ENCODE measurements around the gene ANKRD18A.

Gene ANKRD18A

GRCh38 chr9:38620483-38621433 is at the start of gene ANKRD18A:
ANKRD18A (minus strand) TSS chr9:38620596; CDS start chr9:38620285, 311 bp downstream.
- peak; percentile 67 to 70 for DNase-seq

DNA sequence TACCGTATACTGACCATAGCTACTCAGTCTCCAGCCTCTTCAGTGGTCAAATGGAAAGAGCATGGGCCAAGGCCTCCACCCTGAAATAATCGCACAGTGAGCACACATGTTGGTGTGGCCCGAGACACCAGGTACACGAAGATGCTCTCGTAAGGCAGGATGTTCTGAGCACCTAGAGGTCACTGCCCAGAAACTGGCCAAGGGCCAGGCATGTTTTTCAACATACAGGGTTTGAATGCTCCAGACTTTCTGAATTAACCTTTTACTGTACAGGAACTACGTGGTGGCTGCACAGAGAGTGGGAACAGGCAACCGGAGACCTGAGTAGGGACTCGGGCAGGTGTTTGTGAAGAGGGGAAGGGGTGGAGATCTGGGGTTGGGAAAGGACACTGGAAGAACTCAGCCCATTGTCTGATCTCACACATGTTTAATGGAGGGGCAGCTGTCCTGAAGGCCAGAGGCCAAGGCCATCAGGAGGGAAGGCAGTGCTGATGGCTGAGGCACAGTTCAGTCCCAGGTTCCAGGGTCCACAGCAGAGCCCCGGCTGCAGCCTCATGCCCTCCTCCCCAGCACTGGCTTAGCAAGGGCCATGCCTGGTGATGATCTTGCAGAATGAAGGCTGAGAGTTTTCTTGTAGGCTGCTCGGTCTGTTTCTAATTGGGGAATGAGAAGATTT is 48.5 kb upstream of the ANKRD18A start:
- no peak for DNase-seq

GRCh38 chr9:38662763-38663593 is 42.6 kb upstream of the ANKRD18A start:
- no peak for DNase-seq

- DNase-seq: no peak
Observed at GRCh38 chr9:38659538-38659937, 39.1 kb upstream of the ANKRD18A start.

GRCh38 chr9:38656896-38657295 is 36.5 kb upstream of the ANKRD18A start:
- no peak for DNase-seq

DNA sequence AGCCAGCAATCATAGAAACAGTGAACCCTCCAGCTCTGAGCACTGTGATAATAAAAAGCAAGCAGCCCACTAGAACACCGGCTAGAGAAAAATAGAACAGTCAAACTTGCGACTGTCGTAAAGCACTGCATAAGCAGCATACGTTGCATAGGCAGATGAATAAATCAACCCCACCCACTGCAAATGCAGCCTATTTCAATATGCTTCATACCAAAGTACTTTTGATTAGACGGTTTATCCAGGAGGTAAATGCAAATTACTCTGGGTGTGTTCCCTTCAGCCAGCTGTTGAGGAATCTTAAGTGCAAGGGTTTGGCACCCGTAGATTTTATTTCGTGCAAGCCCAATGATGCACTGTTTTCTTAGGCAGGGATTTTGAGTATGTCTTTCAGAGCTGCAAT is 32.1 kb upstream of the ANKRD18A start:
- no peak for DNase-seq

GRCh38 chr9:38652044-38652443 is 31.6 kb upstream of the ANKRD18A start:
- DNase-seq: no peak

GRCh38 chr9:38651400-38652042 is 31.1 kb upstream of the ANKRD18A start:
- DNase-seq: no peak

- DNase-seq: no peak
Observed at GRCh38 chr9:38650564-38650963, 30.2 kb upstream of the ANKRD18A start.

DNA sequence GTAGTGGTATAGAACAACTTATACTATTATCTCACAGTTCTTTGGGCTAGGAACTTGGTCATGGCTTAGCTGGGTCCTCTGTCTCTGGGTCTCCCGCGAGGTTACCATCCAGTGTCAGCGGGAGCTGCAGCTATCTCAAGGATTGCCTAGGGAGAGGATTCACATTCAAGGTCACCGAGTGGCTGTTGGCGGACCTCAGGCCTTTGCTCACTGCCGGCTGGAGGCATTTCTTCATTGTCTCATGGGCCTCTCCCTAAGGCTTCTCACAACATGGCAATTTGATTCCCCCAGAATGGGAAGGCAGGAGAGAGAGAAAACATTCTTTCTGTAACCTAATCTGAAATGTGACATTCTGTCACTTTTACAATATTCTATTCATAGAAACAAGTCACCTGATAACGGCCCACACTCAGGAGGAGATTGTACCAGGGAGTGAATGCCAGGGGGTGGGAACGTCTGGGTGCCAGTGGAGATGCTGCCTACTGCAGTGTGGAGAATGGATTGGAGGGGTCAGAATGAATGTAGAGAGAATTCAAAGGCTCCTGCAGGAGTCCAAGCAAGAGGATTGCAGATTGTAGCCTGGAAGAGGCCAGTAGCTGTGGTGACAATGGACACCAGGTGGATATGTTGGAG is 29.5 kb upstream of the ANKRD18A start:
- no peak for DNase-seq

GRCh38 chr9:38644601-38645000 is 24.2 kb upstream of the ANKRD18A start:
- DNase-seq: no peak

DNA sequence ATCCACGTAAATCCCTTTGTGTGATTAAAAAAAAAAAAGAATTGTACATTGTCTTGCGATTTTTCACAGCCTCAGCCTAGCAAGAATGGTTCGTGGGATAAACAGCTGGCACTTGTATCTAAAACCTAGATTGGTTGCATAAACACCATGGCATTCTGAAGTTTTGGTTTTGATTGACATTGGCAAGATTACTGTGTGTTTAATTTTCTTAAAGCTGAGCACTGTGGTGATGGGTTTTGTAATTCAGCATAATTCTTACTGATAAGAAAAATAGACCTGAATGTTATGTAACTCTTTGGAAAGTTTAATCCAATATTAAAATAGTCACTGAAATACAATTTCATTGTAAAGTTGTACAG is 23.4 kb upstream of the ANKRD18A start:
- no peak for DNase-seq

DNA sequence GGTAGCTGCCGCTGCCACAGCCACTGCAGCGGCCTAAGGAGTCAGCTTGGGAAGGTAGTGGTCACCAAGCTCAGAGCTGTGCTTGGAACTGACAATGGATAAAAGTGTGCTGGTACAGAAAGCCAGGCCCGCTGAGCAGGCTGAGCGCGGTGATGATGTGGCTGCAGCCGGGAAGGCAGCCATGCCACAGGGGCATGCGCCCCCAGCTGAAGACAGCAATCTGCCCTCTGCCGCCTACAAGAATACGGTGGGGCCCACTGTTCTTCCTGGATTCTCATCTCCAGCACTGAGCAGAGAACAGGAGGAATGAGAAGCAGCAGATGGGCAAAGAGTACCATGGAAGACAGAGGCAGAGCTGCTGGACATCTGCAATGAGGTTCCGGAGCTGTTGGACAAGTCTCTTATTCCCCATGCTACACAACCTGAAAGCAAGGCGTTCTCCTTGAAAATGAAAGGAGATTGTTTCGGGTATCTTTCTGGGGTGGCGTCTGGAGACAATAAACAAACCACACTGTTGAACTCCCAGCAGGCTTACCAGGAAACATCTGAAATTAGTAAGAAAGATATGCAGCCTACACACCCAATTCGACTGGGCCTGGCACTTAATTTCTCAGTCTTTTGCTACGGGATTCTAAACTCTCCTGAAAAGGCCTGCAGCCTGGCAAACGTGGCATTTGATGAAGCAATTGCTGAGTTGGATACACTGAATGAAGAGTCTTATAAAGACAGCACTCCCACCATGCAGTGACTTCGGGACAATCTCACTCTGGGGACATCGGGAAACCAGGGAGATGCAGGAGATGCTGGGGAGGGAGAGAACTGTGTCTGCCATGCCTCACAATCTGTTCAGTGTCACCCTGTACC is 22.8 kb upstream of the ANKRD18A start:
- DNase-seq: no peak

DNA sequence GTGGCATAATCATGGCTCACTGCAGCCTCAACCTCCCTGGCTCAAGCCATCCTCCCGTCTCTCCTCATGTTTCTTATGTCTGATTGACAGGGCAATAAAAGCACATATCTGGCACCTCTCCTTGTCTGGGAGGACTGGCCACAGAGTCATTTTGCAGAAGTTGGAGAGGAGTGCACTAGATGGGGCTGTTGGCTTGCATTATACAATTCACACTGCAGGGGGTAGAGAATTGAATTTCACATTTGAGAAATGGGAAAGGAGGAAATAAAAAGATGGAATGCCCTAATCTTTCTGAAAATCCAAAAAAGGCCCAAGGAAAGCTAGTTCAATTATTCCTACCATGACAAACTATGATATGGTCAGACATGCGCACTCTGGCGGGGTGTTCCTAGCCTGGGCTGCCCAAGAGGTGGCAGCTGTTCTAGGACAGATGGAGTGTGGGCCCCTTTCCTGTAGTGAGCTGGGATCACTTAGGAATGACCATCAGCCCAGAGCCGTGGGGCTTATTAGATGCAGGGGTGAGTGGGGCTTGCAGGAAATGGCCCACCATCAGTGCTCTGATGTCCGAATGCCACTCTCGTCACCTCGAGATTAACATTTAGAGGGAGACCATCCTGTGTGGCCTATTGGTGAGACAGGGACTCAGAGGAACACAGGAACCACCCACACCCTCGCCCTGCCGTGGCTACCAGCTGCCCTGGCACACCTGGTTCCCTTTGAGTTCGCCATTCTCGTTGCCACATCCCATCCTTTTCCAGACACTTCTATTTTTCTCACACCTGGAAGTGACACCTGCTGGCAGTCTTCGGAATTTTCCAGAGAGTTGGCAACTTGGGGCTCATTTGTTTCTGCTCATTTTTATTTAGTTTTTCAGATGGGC is 21.8 kb upstream of the ANKRD18A start:
- no peak for DNase-seq

DNA sequence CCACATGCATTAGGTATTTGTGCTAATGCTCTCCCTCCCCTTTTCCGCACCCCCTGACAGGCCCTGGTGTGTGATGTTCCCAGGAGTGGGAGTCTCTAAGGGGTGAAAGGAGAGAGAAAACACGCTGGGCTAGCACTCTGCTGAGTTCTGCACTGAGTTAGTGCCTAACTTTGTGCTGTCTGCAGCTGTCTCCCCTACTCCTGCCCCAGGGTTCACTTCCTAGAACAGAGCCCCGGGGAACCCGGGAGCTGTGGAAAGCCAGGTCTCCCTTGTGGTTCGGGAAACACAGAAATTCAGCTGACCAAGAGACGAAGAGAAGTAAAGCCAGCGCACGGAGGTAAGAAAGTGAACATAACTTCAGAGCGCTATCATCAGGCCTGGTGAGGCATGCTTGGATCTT is 20.7 kb upstream of the ANKRD18A start:
- DNase-seq: no peak

DNA sequence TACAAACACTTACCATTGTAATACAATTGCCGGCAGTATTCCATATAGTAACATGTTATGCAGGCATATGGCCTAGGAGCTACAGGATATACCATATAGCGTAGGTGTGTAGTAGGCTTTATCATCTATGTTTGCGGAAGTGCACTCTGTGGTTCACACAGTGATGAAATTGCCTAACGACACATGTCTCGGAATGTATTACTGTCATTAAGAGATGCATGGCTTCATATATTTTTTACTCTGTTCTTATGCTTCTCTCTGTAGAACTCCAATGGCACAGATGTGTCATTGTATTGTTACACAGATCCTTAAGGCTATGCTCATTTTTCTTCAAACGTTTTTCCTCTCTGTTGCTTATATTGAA is 19.2 kb upstream of the ANKRD18A start:
- DNase-seq: no peak

DNA sequence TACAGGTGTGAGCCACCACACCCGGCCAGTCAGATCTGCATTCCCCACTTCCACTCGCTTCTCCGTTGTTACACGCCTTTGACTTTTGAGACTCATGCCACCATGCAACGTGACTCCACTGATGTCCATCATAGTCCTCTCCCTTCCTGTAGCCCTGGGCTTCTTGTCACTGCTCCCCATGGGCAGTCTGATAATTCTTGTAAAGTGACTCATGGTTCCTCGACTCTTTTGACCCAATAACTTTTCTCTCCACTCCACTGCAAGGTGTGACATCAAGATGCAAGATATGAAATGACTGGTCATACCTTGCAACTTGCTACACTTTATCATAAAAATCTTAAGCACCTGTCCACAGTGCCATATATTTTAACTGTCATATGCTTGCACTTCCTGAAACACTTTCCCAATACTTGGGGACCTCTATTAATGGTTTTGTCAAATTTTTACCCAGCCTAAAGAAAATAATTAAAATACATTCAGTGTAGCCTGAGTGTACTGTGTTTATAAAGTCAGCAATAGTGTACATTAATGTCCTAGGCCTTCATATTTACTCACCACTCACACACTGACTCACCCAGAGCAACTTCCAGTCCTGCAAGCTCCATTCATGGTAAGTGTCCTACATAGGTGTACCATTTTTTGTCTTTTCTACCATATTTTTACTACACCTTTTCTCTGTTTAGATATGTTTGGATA is 18.6 kb upstream of the ANKRD18A start:
- DNase-seq: no peak

- DNase-seq: no peak
Observed at GRCh38 chr9:38634315-38634714, 13.9 kb upstream of the ANKRD18A start.

DNA sequence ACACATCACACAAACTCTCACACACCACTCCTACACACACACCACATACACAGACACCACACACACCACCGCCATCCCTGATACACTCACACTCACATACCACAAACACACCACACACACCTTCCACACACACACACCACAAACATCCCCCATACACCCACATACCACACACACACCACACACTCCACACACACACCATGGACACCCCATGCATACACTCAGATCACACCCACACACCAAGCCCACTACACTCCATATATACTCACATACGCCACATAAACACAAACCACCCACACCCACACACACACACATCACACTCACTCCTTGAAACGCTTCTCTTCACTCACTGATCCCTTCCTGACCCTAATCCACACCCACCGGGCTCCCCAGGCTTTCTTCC is 9.1 kb upstream of the ANKRD18A start:
- no peak for DNase-seq

DNA sequence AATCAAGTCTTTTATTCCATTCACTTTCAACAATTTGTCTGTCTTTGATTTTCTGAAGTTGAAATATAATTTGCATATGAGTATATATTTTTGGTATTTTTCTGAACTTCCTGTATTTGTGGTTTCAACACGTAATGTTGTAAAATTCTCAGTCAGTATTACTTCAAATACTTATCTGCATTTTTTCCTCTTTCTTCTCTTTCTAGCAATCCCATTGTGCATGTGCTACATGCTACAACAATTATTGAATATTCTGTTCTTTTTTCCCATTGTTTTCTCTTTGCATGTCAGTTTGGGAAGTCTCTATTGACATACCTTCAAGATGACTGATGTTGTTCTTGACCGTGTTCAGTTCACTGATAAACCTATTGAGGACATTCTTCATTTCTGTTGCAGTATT is 5.6 kb upstream of the ANKRD18A start:
- DNase-seq: no peak

Data from activated CD4-positive, alpha-beta T cell treated with anti-CD3 and anti-CD28 coated beads for 4 hours (primary cell).